ENCODE results near the gene PTPRN2. TPM values are rescaled to one million over a fixed set of nuclear protein-coding genes. Genes with fewer than 3 reads are reported as not detected.

The PTPRN2 gene
- total RNA-seq, 1 experiment from 2014 or later, result 2.1 TPM

- intact Hi-C loops (cut with micrococcal nuclease), result no loop called here
- Histone ChIP-seq H3K79me2 (ENCODE audit: insufficient read depth, low read length) (no peaks in the 10 kb centered on the region), H4K20me1 (ENCODE audit: insufficient read depth) (no peaks in the 10 kb centered on the region), H3K4me3 (replicated peaks in 1 of 2; ENCODE audit: low read depth in 1 of 2, low read length in 2 of 2) (no peak overlapping the region), H3K27ac (ENCODE audit: low read depth, low read length) (no peak overlapping the region), H3K9me3 (ENCODE audit: control insufficient read depth in 1 of 2, insufficient read depth in 1 of 2, low read depth in 1 of 2, low read length in 2 of 2) (no peaks in the 10 kb centered on the region), H3K36me3 (ENCODE audit: control insufficient read depth in 1 of 2, insufficient read depth in 2 of 2, low read length in 2 of 2) (no peaks in the 10 kb centered on the region), H3K9ac (ENCODE audit: low read length) (no peak overlapping the region), H3K27me3 (ENCODE audit: insufficient read depth, low read length) (no peaks in the 10 kb centered on the region), H3K4me1 (ENCODE audit: control insufficient read depth in 1 of 2, insufficient read depth in 2 of 2, low read length in 2 of 2) (no peaks in the 10 kb centered on the region), H3K4me2 (ENCODE audit: low read length) (no peak overlapping the region), H2AFZ (ENCODE audit: low read depth, low read length, poor library complexity, severe bottlenecking) (no peak overlapping the region), H3K9me2 (ENCODE audit: insufficient read depth) (no peaks in the 10 kb centered on the region)
- no peak for DNase-seq (ENCODE audit: low read depth, low spot score)
- POLR2A ChIA-PET, result no interaction called here
- RAD21 ChIA-PET (ENCODE audit: low non-redundant PET in 1 of 2, low total read pairs in 2 of 2, uncharacterized antibody in 2 of 2, unreplicated experiment in 2 of 2), result no interaction called here
- no peak for TF ChIP-seq CBX3 (IDR thresholded peaks at IDR 0.05; ENCODE audit: low read depth)
- TF ChIP-seq ZFX (IDR thresholded peaks at IDR 0.05), result no peak
- TF ChIP-seq POLR2A (IDR thresholded peaks at IDR 0.05; ENCODE audit: borderline replicate concordance, extremely low read depth, insufficient read depth, insufficient read length), result no peak
- TF ChIP-seq ZBTB33 (IDR thresholded peaks at IDR 0.05; ENCODE audit: extremely low read depth, insufficient replicate concordance, low read length), result no peak
- TF ChIP-seq RAD21 (IDR thresholded peaks at IDR 0.05; ENCODE audit: low read depth), result no peak
- TF ChIP-seq EZH2 (IDR thresholded peaks at IDR 0.05), result no peak
- no peak for TF ChIP-seq EGR1 (IDR thresholded peaks at IDR 0.05; ENCODE audit: low read depth)
- no peak for TF ChIP-seq SRF (IDR thresholded peaks at IDR 0.05; ENCODE audit: low read depth)
- no peak for TF ChIP-seq FOSL1 (IDR thresholded peaks at IDR 0.05; ENCODE audit: low read depth)
- no peak for TF ChIP-seq ELF1 (IDR thresholded peaks at IDR 0.05; ENCODE audit: borderline replicate concordance, low read depth)
- TF ChIP-seq JUND (IDR thresholded peaks at IDR 0.05), result no peak
- TF ChIP-seq REST (IDR thresholded peaks at IDR 0.05; ENCODE audit: low read depth), result no peak
- no peak for TF ChIP-seq SIN3A (IDR thresholded peaks at IDR 0.05; ENCODE audit: low read depth)
- no peak for TF ChIP-seq EZH2phosphoT487 (IDR thresholded peaks at IDR 0.05; ENCODE audit: borderline replicate concordance)
- no peak for TF ChIP-seq ZNF274 (IDR thresholded peaks at IDR 0.05; ENCODE audit: low read depth, low read length)
- no peak for TF ChIP-seq CEBPB (IDR thresholded peaks at IDR 0.05; ENCODE audit: low read depth)
- TF ChIP-seq CTCF (IDR thresholded peaks at IDR 0.05 in 2 of 3, conservative IDR thresholded peaks at IDR 0.05 in 1 of 3; ENCODE audit: borderline replicate concordance in 1 of 3, insufficient read depth in 1 of 3, low read depth in 2 of 3, low read length in 2 of 3), result no peak
- no peak for TF ChIP-seq TCF7L2 (IDR thresholded peaks at IDR 0.05; ENCODE audit: borderline replicate concordance, extremely low read depth, insufficient read depth, insufficient read length)
- TF ChIP-seq SP1 (IDR thresholded peaks at IDR 0.05; ENCODE audit: low read depth), result no peak
- no TSS peak for BruUV-seq (replicated peaks)
- ATAC-seq, result no peak
- CTCF ChIA-PET, result no interaction called here
These were observed 768.2 kb downstream of the PTPRN2 start for GRCh38 chr7:157819455-157819807.
